ENCODE results near the gene NBEAL2.

DNA sequence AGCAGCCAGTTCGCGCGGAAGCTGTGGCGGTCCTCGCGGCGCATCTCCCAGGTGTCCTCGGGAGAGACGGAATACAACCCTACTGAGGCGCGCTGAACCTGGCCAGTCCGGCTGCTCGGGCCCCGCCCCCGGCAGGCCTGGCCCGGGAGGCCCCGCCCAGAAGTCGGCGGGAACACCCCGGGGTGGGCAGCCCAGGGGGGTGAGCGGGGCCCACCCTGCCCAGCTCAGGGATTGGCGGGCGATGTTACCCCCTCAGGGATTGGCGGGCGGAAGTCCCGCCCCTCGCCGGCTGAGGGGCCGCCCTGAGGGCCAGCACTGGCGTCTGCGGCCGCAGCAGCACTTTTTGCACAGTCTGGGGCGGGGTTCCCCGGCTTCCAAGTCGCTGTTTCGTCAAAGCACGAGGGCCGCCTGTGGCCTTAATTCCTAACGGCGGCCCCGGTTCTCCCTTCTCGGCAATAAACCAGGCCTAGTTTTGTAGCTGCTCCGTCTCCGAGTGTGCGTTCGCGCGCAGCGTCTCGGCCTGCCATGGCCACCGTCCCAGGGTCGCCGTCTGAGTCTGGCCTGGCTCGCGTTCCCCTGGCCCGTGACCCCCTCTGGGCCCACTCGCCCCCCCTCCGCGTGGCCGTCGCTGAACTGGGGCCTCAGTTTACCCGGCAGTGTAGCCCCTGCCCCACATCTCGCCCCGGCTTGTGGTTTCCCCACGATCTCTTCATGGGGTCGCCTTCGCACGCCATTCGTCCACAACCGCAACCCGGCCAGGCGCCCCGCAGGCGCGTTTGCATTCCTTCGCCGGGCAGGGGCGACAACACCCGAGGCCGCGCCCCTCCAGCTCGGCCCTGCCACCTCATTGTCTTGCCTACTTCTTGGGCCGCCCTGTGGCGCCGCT is 30.0 kb downstream of the NBEAL2 start:
- TF ChIP-seq POLR2A (IDR thresholded peaks at IDR 0.05; ENCODE audit: low read depth, low read length) (no peak), POLR2AphosphoS5 (IDR thresholded peaks at IDR 0.05; ENCODE audit: low read depth, low read length) (no peak)

Measured in GM12892 (cell line).